ENCODE measurements around the gene PDZD4.
A peak's percentile ranks its signal among the peaks of the same experiment; 100 is the strongest.

Gene PDZD4

GRCh38 chrX:153829799-153830639 lies at the start of gene PDZD4:
TSS of gene PDZD4 (minus strand) at chrX:153830544. CDS start at chrX:153830298, 246 bp downstream.
- no peak for DNase-seq

- DNase-seq: no peak
Observed at GRCh38 chrX:153879741-153880439, 49.5 kb upstream of the PDZD4 start.

GRCh38 chrX:153878969-153879653 lies 48.8 kb upstream of the PDZD4 start:
- DNase-seq: no peak

GRCh38 chrX:153878345-153878744 lies 48.0 kb upstream of the PDZD4 start:
- no peak for DNase-seq

GRCh38 chrX:153877571-153878261 lies 47.4 kb upstream of the PDZD4 start:
- no peak for DNase-seq

GRCh38 chrX:153876112-153876491 lies 45.8 kb upstream of the PDZD4 start:
- no peak for DNase-seq

- peak; percentile 51 for DNase-seq
Observed at GRCh38 chrX:153875391-153876111, 45.2 kb upstream of the PDZD4 start.

- no peak for DNase-seq
Observed at GRCh38 chrX:153874366-153875125, 44.2 kb upstream of the PDZD4 start.

- no peak for DNase-seq
Observed at GRCh38 chrX:153874085-153874365, 43.7 kb upstream of the PDZD4 start.

- DNase-seq: peak; percentile 24
Observed at GRCh38 chrX:153873282-153874084, 43.1 kb upstream of the PDZD4 start.

GRCh38 chrX:153871946-153872878 lies 41.9 kb upstream of the PDZD4 start:
- no peak for DNase-seq

- no peak for DNase-seq
Observed at GRCh38 chrX:153871451-153871850, 41.1 kb upstream of the PDZD4 start.

GRCh38 chrX:153870791-153871360 lies 40.5 kb upstream of the PDZD4 start:
- DNase-seq: no peak

- DNase-seq: no peak
Observed at GRCh38 chrX:153870288-153870690, 39.9 kb upstream of the PDZD4 start.

GRCh38 chrX:153869473-153870287 lies 39.3 kb upstream of the PDZD4 start:
- no peak for DNase-seq

GRCh38 chrX:153868576-153869472 lies 38.5 kb upstream of the PDZD4 start:
- no peak for DNase-seq

GRCh38 chrX:153867671-153868070 lies 37.3 kb upstream of the PDZD4 start:
- DNase-seq: no peak
